Transverse colon (tissue), 3 donors: ENCODE measurements around the gene FBXO27.

Experiments
- EP300 ChIP-seq: sonication (generic); formaldehyde crosslinking; IDR thresholded peaks from one replicate; pipeline ENCODE4 v1.6.1; 2017; ENCODE audit warnings: antibody characterized with exemption, low read depth
- POLR2A ChIP-seq: fragments of 450-650 bp; IDR thresholded peaks from one replicate; pipeline ENCODE4 v1.6.1; 2016; ENCODE audit warnings: antibody characterized with exemption, mild to moderate bottlenecking, moderate library complexity
- TF ChIP-seq, protein P1 (sequence below), 5 experiments: fragments of 200-600 bp in 3 of 5; fragments of 450-650 bp in 2 of 5; sonication (generic) in 3 of 5; IDR thresholded peaks; 1 replicate in 2 of 5; 2 replicates in 3 of 5; pipeline ENCODE4 v1.5.1; 2016 to 2017; ENCODE audit warnings: antibody characterized with exemption in 5 of 5, inconsistent platforms in 3 of 5, mild to moderate bottlenecking in 2 of 5, moderate library complexity in 1 of 5

DNA sequence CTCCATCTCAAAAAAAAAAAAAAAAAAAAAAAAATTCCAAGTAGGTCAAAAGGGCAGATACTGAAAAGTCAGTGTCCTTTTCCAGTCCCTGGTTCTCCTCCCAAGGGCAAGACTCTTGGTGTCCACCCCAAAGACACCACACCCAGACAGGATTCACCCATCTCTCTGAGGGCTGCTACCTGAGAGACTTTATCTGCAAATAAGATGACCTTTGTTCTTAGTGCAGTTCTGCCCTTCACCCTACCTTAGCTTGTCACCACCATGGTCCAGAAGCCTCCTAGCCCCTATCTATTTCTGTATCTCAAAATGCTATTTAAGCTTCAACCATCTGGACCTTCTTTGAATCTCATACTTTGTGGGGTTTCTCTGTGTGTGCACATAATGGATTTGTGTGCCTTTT lies 4.2 kb upstream of the FBXO27 start:
- TF ChIP-seq, protein P1, sequence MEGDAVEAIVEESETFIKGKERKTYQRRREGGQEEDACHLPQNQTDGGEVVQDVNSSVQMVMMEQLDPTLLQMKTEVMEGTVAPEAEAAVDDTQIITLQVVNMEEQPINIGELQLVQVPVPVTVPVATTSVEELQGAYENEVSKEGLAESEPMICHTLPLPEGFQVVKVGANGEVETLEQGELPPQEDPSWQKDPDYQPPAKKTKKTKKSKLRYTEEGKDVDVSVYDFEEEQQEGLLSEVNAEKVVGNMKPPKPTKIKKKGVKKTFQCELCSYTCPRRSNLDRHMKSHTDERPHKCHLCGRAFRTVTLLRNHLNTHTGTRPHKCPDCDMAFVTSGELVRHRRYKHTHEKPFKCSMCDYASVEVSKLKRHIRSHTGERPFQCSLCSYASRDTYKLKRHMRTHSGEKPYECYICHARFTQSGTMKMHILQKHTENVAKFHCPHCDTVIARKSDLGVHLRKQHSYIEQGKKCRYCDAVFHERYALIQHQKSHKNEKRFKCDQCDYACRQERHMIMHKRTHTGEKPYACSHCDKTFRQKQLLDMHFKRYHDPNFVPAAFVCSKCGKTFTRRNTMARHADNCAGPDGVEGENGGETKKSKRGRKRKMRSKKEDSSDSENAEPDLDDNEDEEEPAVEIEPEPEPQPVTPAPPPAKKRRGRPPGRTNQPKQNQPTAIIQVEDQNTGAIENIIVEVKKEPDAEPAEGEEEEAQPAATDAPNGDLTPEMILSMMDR (IDR thresholded peaks at IDR 0.05) = no peak
- no peak for TF ChIP-seq POLR2A
- TF ChIP-seq EP300 = no peak
